ENCODE data around the gene DACT3. TPM values are rescaled to one million over a fixed set of nuclear protein-coding genes. Genes with fewer than 3 reads are reported as not detected.

Gene DACT3
- total RNA-seq, 6 donors from 2014 or later: 1.8 to 12.0 (median 4.0) TPM

- ATAC-seq (ENCODE audit: low FRiP score in 2 of 2) (no peak), DNase-seq (no peak)
- Histone ChIP-seq H3K27me3 (peaks cover 0 to 11% (median 5%) of the 10 kb centered on the region in 4 donors), H3K4me1 (peaks cover 4 to 10% (median 8%) of the 10 kb centered on the region in 4 donors), H3K27ac (peak overlapping the region in 2 of 4 donors; percentile 21 to 35), H3K9me3 (no peaks in the 10 kb centered on the region), H3K4me3 (no peak overlapping the region), H3K36me3 (no peaks in the 10 kb centered on the region)
- WGBS, 2 donors: 47 to 53% methylated on average over 12 to 16 of the region's 16 CpGs
- TF ChIP-seq EP300 (IDR thresholded peaks at IDR 0.05) (no peak), POLR2AphosphoS5 (IDR thresholded peaks at IDR 0.05) (no peak), POLR2A (IDR thresholded peaks at IDR 0.05) (no peak)
- TF ChIP-seq, protein P1, sequence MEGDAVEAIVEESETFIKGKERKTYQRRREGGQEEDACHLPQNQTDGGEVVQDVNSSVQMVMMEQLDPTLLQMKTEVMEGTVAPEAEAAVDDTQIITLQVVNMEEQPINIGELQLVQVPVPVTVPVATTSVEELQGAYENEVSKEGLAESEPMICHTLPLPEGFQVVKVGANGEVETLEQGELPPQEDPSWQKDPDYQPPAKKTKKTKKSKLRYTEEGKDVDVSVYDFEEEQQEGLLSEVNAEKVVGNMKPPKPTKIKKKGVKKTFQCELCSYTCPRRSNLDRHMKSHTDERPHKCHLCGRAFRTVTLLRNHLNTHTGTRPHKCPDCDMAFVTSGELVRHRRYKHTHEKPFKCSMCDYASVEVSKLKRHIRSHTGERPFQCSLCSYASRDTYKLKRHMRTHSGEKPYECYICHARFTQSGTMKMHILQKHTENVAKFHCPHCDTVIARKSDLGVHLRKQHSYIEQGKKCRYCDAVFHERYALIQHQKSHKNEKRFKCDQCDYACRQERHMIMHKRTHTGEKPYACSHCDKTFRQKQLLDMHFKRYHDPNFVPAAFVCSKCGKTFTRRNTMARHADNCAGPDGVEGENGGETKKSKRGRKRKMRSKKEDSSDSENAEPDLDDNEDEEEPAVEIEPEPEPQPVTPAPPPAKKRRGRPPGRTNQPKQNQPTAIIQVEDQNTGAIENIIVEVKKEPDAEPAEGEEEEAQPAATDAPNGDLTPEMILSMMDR (IDR thresholded peaks at IDR 0.05): no peak
Measured at GRCh38 chr19:46654621-46655152, 6.3 kb downstream of the DACT3 start.

GRCh38 chr19:46650445-46650844 is 10.5 kb downstream of the DACT3 start:
- Histone ChIP-seq H3K27ac (no peak overlapping the region), H3K36me3 (no peaks in the 10 kb centered on the region), H3K4me1 (peaks cover 0 to 7% (median 0%) of the 10 kb centered on the region in 4 donors), H3K4me3 (no peak overlapping the region), H3K9me3 (peaks cover 0 to 5% (median 0%) of the 10 kb centered on the region in 4 donors), H3K27me3 (peaks cover 0 to 18% (median 7%) of the 10 kb centered on the region in 4 donors)
- 87 to 88% methylated on average over 7 of the region's 7 CpGs for WGBS, 2 donors
- ATAC-seq (ENCODE audit: low FRiP score in 2 of 2) (no peak), DNase-seq (no peak)
- TF ChIP-seq POLR2A (IDR thresholded peaks at IDR 0.05): no peak
- no peak for TF ChIP-seq EP300 (IDR thresholded peaks at IDR 0.05)
- no peak for TF ChIP-seq POLR2AphosphoS5 (IDR thresholded peaks at IDR 0.05)
- TF ChIP-seq, protein P1 (IDR thresholded peaks at IDR 0.05): no peak

GRCh38 chr19:46648961-46649960 is 11.7 kb downstream of the DACT3 start:
- no peaks in the 10 kb centered on the region for H3K36me3 ChIP-seq
- H3K4me3 ChIP-seq: no peak overlapping the region
- peaks cover 0 to 18% (median 7%) of the 10 kb centered on the region in 4 donors for H3K27me3 ChIP-seq
- no peak overlapping the region for H3K27ac ChIP-seq
- TF ChIP-seq EP300 (IDR thresholded peaks at IDR 0.05) (no peak), POLR2A (IDR thresholded peaks at IDR 0.05) (no peak), POLR2AphosphoS5 (IDR thresholded peaks at IDR 0.05) (no peak)
- TF ChIP-seq, protein P1 (IDR thresholded peaks at IDR 0.05): no peak
- H3K4me1 ChIP-seq: peaks cover 0 to 7% (median 0%) of the 10 kb centered on the region in 4 donors
- DNase-seq (peak in 1 of 2 donors; percentile 76), ATAC-seq (ENCODE audit: low FRiP score in 2 of 2) (no peak)
- 29 to 31% methylated on average over 15 to 39 of the region's 144 CpGs for WGBS, 2 donors
- H3K9me3 ChIP-seq: peaks cover 0 to 5% (median 0%) of the 10 kb centered on the region in 4 donors

- no peaks in the 10 kb centered on the region for H3K36me3 ChIP-seq
- no peak for TF ChIP-seq POLR2AphosphoS5 (IDR thresholded peaks at IDR 0.05)
- TF ChIP-seq EP300 (IDR thresholded peaks at IDR 0.05): no peak
- TF ChIP-seq POLR2A (IDR thresholded peaks at IDR 0.05): no peak
- TF ChIP-seq, protein P1 (IDR thresholded peaks at IDR 0.05): no peak
- H3K4me3 ChIP-seq: no peak overlapping the region
- 40 to 51% methylated on average over 16 to 48 of the region's 63 CpGs for WGBS, 2 donors
- H3K27ac ChIP-seq: no peak overlapping the region
- peaks cover 0 to 7% (median 0%) of the 10 kb centered on the region in 4 donors for H3K4me1 ChIP-seq
- ATAC-seq (ENCODE audit: low FRiP score in 2 of 2) (peak; percentile 32 to 63), DNase-seq (peak in 1 of 2 donors; percentile 70)
- H3K9me3 ChIP-seq: peaks cover 0 to 5% (median 0%) of the 10 kb centered on the region in 4 donors
- H3K27me3 ChIP-seq: peaks cover 0 to 18% (median 7%) of the 10 kb centered on the region in 4 donors
Measured at GRCh38 chr19:46648060-46648960, 12.7 kb downstream of the DACT3 start.

Data from upper lobe of left lung (tissue), 6 donors.